Ovary (tissue), 3 donors: ENCODE measurements around the gene STK24.

ENCODE experiments used
- CTCF ChIP-seq, 3 donors: fragments of 450-650 bp in 2 of 3; fragments of 200-600 bp in 1 of 3; IDR thresholded peaks; one replicate each; pipeline versions ENCODE4 v1.5.1 to v1.8.0; 2016 to 2022; ENCODE audit warnings: antibody characterized with exemption in 3 of 3, mild to moderate bottlenecking in 1 of 3
- EP300 ChIP-seq: sonication (generic); formaldehyde crosslinking; IDR thresholded peaks from one replicate; pipeline ENCODE4 v1.6.1; 2017; ENCODE audit warnings: antibody characterized with exemption
- donor health status: DM: no; HTN: no; CAD: no.

GRCh38 chr13:98524793-98525192, 52.1 kb downstream of the STK24 start:
- TF ChIP-seq CTCF (IDR thresholded peaks at IDR 0.05) (no peak), EP300 (no peak)
